ENCODE results near the gene CUL3.

DNA sequence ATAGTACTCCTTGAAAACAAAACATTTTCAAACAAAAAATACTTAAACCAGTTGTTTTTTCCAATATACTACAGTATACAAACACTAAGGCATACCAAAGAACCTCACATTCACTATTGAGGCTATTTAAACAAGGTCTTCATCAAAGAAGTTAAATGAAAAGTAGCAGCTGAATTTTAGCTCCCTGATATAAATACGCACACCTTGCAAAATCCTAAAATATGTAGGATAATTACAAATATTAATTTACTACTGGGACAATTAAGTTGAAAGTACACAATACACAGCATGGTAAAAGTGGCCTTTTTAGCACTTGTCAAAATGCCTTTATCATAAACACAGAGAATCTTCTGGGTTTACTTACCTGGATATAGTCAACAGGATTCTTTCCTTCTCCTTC is 78.7 kb downstream of the CUL3 start:
- TF ChIP-seq ZNF138 (CRISPR knock-in tag; conservative IDR thresholded peaks at IDR 0.05): no peak
- TF ChIP-seq CTCF (IDR thresholded peaks at IDR 0.05): no peak
- TF ChIP-seq, protein P1, sequence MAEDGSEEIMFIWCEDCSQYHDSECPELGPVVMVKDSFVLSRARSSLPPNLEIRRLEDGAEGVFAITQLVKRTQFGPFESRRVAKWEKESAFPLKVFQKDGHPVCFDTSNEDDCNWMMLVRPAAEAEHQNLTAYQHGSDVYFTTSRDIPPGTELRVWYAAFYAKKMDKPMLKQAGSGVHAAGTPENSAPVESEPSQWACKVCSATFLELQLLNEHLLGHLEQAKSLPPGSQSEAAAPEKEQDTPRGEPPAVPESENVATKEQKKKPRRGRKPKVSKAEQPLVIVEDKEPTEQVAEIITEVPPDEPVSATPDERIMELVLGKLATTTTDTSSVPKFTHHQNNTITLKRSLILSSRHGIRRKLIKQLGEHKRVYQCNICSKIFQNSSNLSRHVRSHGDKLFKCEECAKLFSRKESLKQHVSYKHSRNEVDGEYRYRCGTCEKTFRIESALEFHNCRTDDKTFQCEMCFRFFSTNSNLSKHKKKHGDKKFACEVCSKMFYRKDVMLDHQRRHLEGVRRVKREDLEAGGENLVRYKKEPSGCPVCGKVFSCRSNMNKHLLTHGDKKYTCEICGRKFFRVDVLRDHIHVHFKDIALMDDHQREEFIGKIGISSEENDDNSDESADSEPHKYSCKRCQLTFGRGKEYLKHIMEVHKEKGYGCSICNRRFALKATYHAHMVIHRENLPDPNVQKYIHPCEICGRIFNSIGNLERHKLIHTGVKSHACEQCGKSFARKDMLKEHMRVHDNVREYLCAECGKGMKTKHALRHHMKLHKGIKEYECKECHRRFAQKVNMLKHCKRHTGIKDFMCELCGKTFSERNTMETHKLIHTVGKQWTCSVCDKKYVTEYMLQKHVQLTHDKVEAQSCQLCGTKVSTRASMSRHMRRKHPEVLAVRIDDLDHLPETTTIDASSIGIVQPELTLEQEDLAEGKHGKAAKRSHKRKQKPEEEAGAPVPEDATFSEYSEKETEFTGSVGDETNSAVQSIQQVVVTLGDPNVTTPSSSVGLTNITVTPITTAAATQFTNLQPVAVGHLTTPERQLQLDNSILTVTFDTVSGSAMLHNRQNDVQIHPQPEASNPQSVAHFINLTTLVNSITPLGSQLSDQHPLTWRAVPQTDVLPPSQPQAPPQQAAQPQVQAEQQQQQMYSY (CRISPR knock-in tag; IDR thresholded peaks at IDR 0.05): no peak
- no peak for TF ChIP-seq SP1 (CRISPR knock-in tag; conservative IDR thresholded peaks at IDR 0.05)
- TF ChIP-seq, protein P2, sequence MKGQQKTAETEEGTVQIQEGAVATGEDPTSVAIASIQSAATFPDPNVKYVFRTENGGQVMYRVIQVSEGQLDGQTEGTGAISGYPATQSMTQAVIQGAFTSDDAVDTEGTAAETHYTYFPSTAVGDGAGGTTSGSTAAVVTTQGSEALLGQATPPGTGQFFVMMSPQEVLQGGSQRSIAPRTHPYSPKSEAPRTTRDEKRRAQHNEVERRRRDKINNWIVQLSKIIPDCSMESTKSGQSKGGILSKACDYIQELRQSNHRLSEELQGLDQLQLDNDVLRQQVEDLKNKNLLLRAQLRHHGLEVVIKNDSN (CRISPR knock-in tag; IDR thresholded peaks at IDR 0.05): no peak
- no peak for TF ChIP-seq FOXK1 (CRISPR knock-in tag; IDR thresholded peaks at IDR 0.05)

All from WTC11 (cell line).